DND-41 (cell line): ENCODE results near the gene XIAP.
A peak's percentile ranks its signal among the peaks of the same experiment; 100 is the strongest.

Experiments
- ATAC-seq: fragments of 200-7000 bp; cut with Tn5 transposase; 3 replicates; pipeline ENCODE4 v1.9.1; 2021; ENCODE audit warnings: low read depth; ENCODE audit not compliant: insufficient read depth
- DNase-seq: peaks from one replicate; pipeline ENCODE4 v3.0.0-alpha.2; 2020
- H2AFZ ChIP-seq: 2 replicates; pipeline ENCODE4 v1.6.0; 2012; ENCODE audit warnings: low read depth, low read length
- H3K27ac ChIP-seq: 2 replicates; pipeline ENCODE4 v1.5.1; 2012; ENCODE audit warnings: low read length, inconsistent platforms
- H3K27me3 ChIP-seq: fragments of 200-600 bp; sonication (generic); 2 replicates; pipeline ENCODE4 v1.6.0; 2012; ENCODE audit warnings: low read length, mild to moderate bottlenecking, inconsistent platforms; ENCODE audit not compliant: insufficient read depth, poor library complexity
- H3K36me3 ChIP-seq: 2 replicates; pipeline ENCODE4 v1.5.1; 2012; ENCODE audit warnings: low read length, inconsistent platforms; ENCODE audit not compliant: insufficient read depth
- H3K4me1 ChIP-seq: 2 replicates; pipeline ENCODE4 v1.5.1; 2012; ENCODE audit warnings: mild to moderate bottlenecking, low read length; ENCODE audit not compliant: insufficient read depth
- H3K4me2 ChIP-seq: 2 replicates; pipeline ENCODE4 v1.6.0; 2012; ENCODE audit warnings: mild to moderate bottlenecking, moderate library complexity, low read length, inconsistent platforms; ENCODE audit not compliant: insufficient read depth
- H3K4me3 ChIP-seq, 2 experiments: fragments of 200-600 bp in 1 of 2; shearing (Covaris generic) in 1 of 2; 2 replicates each; pipeline ENCODE4 v1.5.1; 2012 to 2016; ENCODE audit warnings: inconsistent platforms in 2 of 2, low read length in 2 of 2, mild to moderate bottlenecking in 2 of 2, low read depth in 1 of 2, moderate library complexity in 1 of 2
- H3K79me2 ChIP-seq: 2 replicates; pipeline ENCODE4 v1.6.0; 2012; ENCODE audit warnings: low read length, inconsistent platforms; ENCODE audit not compliant: insufficient read depth
- H3K9ac ChIP-seq: 2 replicates; pipeline ENCODE4 v1.6.0; 2012; ENCODE audit warnings: low read depth, mild to moderate bottlenecking, inconsistent platforms, low read length, moderate library complexity
- H3K9me3 ChIP-seq: 2 replicates; pipeline ENCODE4 v1.5.1; 2012; ENCODE audit warnings: low read length, moderate library complexity, mild to moderate bottlenecking, inconsistent platforms; ENCODE audit not compliant: insufficient read depth, severe bottlenecking
- H4K20me1 ChIP-seq: 2 replicates; pipeline ENCODE4 v1.6.0; 2012; ENCODE audit warnings: low read length; ENCODE audit not compliant: insufficient read depth
- EZH2 ChIP-seq: IDR thresholded peaks from 3 replicates; pipeline ENCODE4 v1.6.1; 2012; ENCODE audit warnings: borderline replicate concordance, low read depth, mild to moderate bottlenecking, moderate library complexity, low read length, inconsistent platforms; ENCODE audit not compliant: severe bottlenecking
- TF ChIP-seq, protein P1 (sequence below): IDR thresholded peaks from 2 replicates; pipeline ENCODE4 v1.5.1; 2012; ENCODE audit warnings: borderline replicate concordance, low read length, moderate library complexity, mild to moderate bottlenecking; ENCODE audit not compliant: poor library complexity, severe bottlenecking; ENCODE audit errors: extremely low read depth

Gene XIAP

DNA sequence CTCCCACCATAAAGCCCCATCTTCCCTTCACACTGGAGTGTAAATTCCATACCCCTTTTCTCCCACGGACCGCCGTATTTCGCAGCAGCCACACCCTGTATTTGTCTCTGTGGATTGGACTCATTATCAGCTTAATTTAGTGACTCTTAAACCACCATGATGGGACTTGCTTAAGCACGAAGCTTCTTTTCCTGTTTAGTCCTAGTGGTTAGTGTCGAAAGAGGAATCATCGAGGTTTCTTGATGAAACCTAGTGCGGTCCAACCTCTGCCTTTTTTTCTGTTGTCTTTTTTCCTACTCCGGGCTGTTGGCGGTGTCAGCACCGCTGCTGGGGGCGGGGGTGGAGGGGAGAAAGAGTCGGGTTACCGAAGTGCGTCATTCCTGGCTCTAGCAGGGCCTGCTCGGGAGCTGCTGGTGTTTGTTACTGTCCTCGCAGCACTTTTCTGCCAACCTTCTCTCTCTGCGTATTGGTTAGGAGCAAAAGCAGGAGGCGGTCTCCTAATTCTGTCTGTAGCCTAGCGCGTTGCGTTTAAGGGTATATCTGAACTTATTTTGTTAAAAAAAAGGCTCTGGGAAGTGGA lies 103.0 kb downstream of the XIAP start:
- H3K9ac ChIP-seq = peak overlapping the region; percentile 96
- peak overlapping the region; percentile 72 for H3K4me2 ChIP-seq
- peak overlapping the region; percentile 78 to 82 for H3K4me3 ChIP-seq
- TF ChIP-seq, protein P1, sequence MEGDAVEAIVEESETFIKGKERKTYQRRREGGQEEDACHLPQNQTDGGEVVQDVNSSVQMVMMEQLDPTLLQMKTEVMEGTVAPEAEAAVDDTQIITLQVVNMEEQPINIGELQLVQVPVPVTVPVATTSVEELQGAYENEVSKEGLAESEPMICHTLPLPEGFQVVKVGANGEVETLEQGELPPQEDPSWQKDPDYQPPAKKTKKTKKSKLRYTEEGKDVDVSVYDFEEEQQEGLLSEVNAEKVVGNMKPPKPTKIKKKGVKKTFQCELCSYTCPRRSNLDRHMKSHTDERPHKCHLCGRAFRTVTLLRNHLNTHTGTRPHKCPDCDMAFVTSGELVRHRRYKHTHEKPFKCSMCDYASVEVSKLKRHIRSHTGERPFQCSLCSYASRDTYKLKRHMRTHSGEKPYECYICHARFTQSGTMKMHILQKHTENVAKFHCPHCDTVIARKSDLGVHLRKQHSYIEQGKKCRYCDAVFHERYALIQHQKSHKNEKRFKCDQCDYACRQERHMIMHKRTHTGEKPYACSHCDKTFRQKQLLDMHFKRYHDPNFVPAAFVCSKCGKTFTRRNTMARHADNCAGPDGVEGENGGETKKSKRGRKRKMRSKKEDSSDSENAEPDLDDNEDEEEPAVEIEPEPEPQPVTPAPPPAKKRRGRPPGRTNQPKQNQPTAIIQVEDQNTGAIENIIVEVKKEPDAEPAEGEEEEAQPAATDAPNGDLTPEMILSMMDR = no peak
- no peak for TF ChIP-seq EZH2
- peaks cover 91% of the 10 kb centered on the region for H3K79me2 ChIP-seq
- no peak overlapping the region for H2AFZ ChIP-seq
- H3K9me3 ChIP-seq = no peaks in the 10 kb centered on the region
- peak; percentile 73 for ATAC-seq
- peak; percentile 87 for DNase-seq
- H4K20me1 ChIP-seq = peaks cover 43% of the 10 kb centered on the region
- peaks cover 45% of the 10 kb centered on the region for H3K4me1 ChIP-seq
- H3K27me3 ChIP-seq = no peaks in the 10 kb centered on the region
- peaks cover 8% of the 10 kb centered on the region; the same call in 1 of the 2 replicates for H3K36me3 ChIP-seq
- H3K27ac ChIP-seq = peak overlapping the region; percentile 99
